Gastroesophageal sphincter (tissue), 4 donors: Measurements from ENCODE around the gene C1QB. TPM values are rescaled to one million over a fixed set of nuclear protein-coding genes. Genes with fewer than 3 reads are reported as not detected.

ENCODE experiments used
- ATAC-seq: fragments of 150-250 bp; one replicate; pipeline ENCODE4 v1.9.1; 2016; ENCODE audit warnings: mild to moderate bottlenecking, moderate library complexity
- H3K27ac ChIP-seq, 4 donors: fragments of 200-600 bp; sonication (generic) in 3 of 4; 1 replicate in 3 of 4; 2 replicates in 1 of 4; pipeline ENCODE4 v1.5.1; 2016 to 2019
- H3K27me3 ChIP-seq: fragments of 200-600 bp; sonication (generic); one replicate; pipeline ENCODE4 v1.5.1; 2019
- H3K36me3 ChIP-seq, 2 donors: fragments of 200-600 bp; sonication (generic); one replicate each; pipeline ENCODE4 v1.5.1; 2019; ENCODE audit warnings: control low read depth in 1 of 2
- H3K4me1 ChIP-seq, 3 donors: fragments of 200-600 bp; sonication (generic); 1 replicate in 2 of 3; 2 replicates in 1 of 3; pipeline ENCODE4 v1.5.1; 2016 to 2019; ENCODE audit warnings: control low read depth in 2 of 3
- H3K4me3 ChIP-seq, 2 donors: fragments of 200-600 bp; sonication (generic); one replicate each; pipeline ENCODE4 v1.5.1; 2019; ENCODE audit warnings: mild to moderate bottlenecking in 1 of 2, moderate library complexity in 1 of 2
- H3K9me3 ChIP-seq, 3 donors: fragments of 200-600 bp; sonication (generic); one replicate each; pipeline ENCODE4 v1.5.1; 2017 to 2019; ENCODE audit warnings: control low read depth in 2 of 3
- EP300 ChIP-seq: sonication (generic); formaldehyde crosslinking; IDR thresholded peaks from one replicate; pipeline ENCODE4 v1.6.1; 2017; ENCODE audit warnings: antibody characterized with exemption, mild to moderate bottlenecking
- POLR2A ChIP-seq, 2 donors: fragments of 450-650 bp; IDR thresholded peaks; one replicate each; pipeline ENCODE4 v1.6.1; 2017; ENCODE audit warnings: antibody characterized with exemption in 2 of 2, mild to moderate bottlenecking in 2 of 2, moderate library complexity in 1 of 2
- POLR2AphosphoS5 ChIP-seq: sonication (generic); formaldehyde crosslinking; IDR thresholded peaks from one replicate; pipeline ENCODE4 v1.6.1; 2017; ENCODE audit warnings: antibody characterized with exemption
- WGBS, 2 donors: methylation state at CpG; one replicate each; pipeline ENCODE4 v1.1.5; 2018; ENCODE audit warnings: low coverage in 1 of 2; 5-methylcytosine and 5-hydroxymethylcytosine counted together
- total RNA-seq, 4 donors: library from RNA; depleted of rRNA; stranded (reverse); fragments of >200 nt; gene quantifications; one replicate each; pipeline ENCODE4 v1.1.0, GENCODE V29; 2016
- TF ChIP-seq, protein P1 (sequence below), 4 experiments: fragments of 200-600 bp in 2 of 4; fragments of 450-650 bp in 2 of 4; sonication (generic) in 1 of 4; IDR thresholded peaks; one replicate each; pipeline ENCODE4 v1.5.1; 2017 to 2019; ENCODE audit warnings: antibody characterized with exemption in 4 of 4, mild to moderate bottlenecking in 2 of 4, moderate library complexity in 2 of 4

C1QB gene
- total RNA-seq, 4 donors from 2014 or later = 37.0 to 607 (median 249) TPM

- ATAC-seq = no peak
- H3K4me3 ChIP-seq = no peak overlapping the region
- 82 to 100% methylated on average over 2 to 4 of the region's 5 CpGs for WGBS, 2 donors
- TF ChIP-seq, protein P1, sequence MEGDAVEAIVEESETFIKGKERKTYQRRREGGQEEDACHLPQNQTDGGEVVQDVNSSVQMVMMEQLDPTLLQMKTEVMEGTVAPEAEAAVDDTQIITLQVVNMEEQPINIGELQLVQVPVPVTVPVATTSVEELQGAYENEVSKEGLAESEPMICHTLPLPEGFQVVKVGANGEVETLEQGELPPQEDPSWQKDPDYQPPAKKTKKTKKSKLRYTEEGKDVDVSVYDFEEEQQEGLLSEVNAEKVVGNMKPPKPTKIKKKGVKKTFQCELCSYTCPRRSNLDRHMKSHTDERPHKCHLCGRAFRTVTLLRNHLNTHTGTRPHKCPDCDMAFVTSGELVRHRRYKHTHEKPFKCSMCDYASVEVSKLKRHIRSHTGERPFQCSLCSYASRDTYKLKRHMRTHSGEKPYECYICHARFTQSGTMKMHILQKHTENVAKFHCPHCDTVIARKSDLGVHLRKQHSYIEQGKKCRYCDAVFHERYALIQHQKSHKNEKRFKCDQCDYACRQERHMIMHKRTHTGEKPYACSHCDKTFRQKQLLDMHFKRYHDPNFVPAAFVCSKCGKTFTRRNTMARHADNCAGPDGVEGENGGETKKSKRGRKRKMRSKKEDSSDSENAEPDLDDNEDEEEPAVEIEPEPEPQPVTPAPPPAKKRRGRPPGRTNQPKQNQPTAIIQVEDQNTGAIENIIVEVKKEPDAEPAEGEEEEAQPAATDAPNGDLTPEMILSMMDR (IDR thresholded peaks at IDR 0.05) = no peak
- no peak for TF ChIP-seq POLR2A (IDR thresholded peaks at IDR 0.05)
- TF ChIP-seq POLR2AphosphoS5 = no peak
- TF ChIP-seq EP300 = no peak
- H3K4me1 ChIP-seq = no peaks in the 10 kb centered on the region
- H3K9me3 ChIP-seq = no peaks in the 10 kb centered on the region
- no peak overlapping the region for H3K27ac ChIP-seq
- peaks cover 30% of the 10 kb centered on the region for H3K27me3 ChIP-seq
- H3K36me3 ChIP-seq = no peaks in the 10 kb centered on the region
Measured at GRCh38 chr1:22694172-22694571, 41.1 kb downstream of the C1QB start.

DNA sequence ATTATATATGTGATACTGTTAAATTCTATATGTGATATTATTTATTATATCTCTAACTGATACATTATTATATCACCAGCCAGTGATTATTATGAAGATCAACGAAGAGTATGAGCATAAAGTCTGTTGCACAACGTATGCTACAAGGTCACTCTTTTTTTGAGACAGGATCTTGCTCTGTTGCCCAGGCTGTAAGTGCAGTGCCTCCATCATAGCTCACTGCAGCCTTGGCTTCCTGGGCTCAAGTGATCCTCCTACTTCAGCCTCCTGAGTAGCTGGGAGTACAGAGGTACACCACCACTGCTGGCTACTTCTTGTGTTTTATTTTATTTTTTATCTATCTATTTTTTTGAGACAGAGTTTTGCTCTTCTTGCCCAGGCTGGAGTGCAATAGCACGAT lies 43.6 kb downstream of the C1QB start:
- no peaks in the 10 kb centered on the region for H3K36me3 ChIP-seq
- no peaks in the 10 kb centered on the region for H3K4me1 ChIP-seq
- no peak for ATAC-seq
- WGBS, 2 donors = 77 to 92% methylated on average over 2 to 3 of the region's 3 CpGs
- TF ChIP-seq EP300 (no peak), POLR2AphosphoS5 (no peak), POLR2A (IDR thresholded peaks at IDR 0.05) (no peak)
- H3K4me3 ChIP-seq = no peak overlapping the region
- H3K27me3 ChIP-seq = peaks cover 20% of the 10 kb centered on the region
- no peak overlapping the region for H3K27ac ChIP-seq
- H3K9me3 ChIP-seq = no peaks in the 10 kb centered on the region

- no peaks in the 10 kb centered on the region for H3K36me3 ChIP-seq
- peaks cover 20% of the 10 kb centered on the region for H3K27me3 ChIP-seq
- WGBS, 2 donors = 60 to 100% methylated on average over 1 to 2 of the region's 5 CpGs
- no peak overlapping the region for H3K27ac ChIP-seq
- TF ChIP-seq, protein P1 (IDR thresholded peaks at IDR 0.05) = no peak
- TF ChIP-seq POLR2A (IDR thresholded peaks at IDR 0.05) = no peak
- no peak for TF ChIP-seq POLR2AphosphoS5
- TF ChIP-seq EP300 = no peak
- ATAC-seq = no peak
- H3K4me3 ChIP-seq = no peak overlapping the region
- H3K9me3 ChIP-seq = no peaks in the 10 kb centered on the region
- no peaks in the 10 kb centered on the region for H3K4me1 ChIP-seq
Measured at GRCh38 chr1:22697980-22698379, 44.9 kb downstream of the C1QB start.

GRCh38 chr1:22699681-22700520 lies 46.9 kb downstream of the C1QB start:
- ATAC-seq = no peak
- 70 to 75% methylated on average over 12 to 13 of the region's 14 CpGs for WGBS, 2 donors
- Histone ChIP-seq H3K4me1 (no peaks in the 10 kb centered on the region), H3K4me3 (no peak overlapping the region), H3K27me3 (peaks cover 11% of the 10 kb centered on the region), H3K9me3 (no peaks in the 10 kb centered on the region), H3K27ac (no peak overlapping the region), H3K36me3 (no peaks in the 10 kb centered on the region)
- TF ChIP-seq POLR2AphosphoS5 (no peak), EP300 (no peak), POLR2A (IDR thresholded peaks at IDR 0.05) (no peak)
- TF ChIP-seq, protein P1 (IDR thresholded peaks at IDR 0.05) = no peak

DNA sequence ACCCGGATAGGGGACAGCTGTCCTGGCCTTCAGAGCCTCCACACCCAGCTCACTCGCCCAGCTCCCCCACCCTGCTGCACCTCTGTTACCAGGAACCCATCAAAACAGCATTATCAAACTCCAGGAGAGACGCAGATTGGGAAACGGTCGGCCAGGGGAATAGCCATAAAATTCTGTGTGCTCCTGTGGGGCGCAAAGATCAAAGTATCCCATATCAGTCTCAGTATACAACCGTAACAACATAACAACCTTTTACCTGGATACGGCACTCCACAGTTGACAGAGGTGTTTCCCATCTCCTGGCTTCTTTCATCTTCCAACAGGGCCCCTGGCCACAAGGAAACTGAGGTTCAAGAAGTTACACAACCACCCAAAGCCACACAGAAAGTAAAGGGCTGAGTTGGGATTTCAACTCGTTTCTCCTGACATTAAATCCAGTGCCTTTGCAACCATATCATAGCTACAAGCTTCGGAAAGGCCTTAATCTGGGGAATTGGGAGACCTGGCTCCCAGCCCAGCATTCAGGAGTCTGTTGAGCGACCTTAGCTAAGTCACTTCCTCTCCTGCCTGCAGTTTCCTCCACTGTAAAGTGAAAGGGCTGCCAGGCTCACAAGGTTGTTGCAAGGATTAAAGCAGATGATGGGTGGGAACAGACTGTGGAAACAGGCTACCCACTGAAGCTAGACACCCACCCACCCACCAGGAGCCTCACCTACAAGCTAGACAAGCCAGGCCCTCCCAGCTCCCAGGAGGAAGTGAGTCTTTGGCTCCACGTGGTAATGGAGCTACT lies 49.5 kb downstream of the C1QB start:
- WGBS, 2 donors = 68 to 100% methylated on average over 3 to 6 of the region's 12 CpGs
- no peak overlapping the region for H3K27ac ChIP-seq
- H3K4me1 ChIP-seq = no peaks in the 10 kb centered on the region
- H3K9me3 ChIP-seq = no peaks in the 10 kb centered on the region
- TF ChIP-seq POLR2AphosphoS5 (no peak), POLR2A (IDR thresholded peaks at IDR 0.05) (no peak), EP300 (no peak)
- TF ChIP-seq, protein P1 (IDR thresholded peaks at IDR 0.05) = no peak
- no peaks in the 10 kb centered on the region for H3K36me3 ChIP-seq
- no peak overlapping the region for H3K4me3 ChIP-seq
- no peaks in the 10 kb centered on the region for H3K27me3 ChIP-seq
- no peak for ATAC-seq
